Lower lobe of right lung (tissue), 2 donors: ENCODE results near the gene SNTA1. TPM values are rescaled to one million over a fixed set of nuclear protein-coding genes. Genes with fewer than 3 reads are reported as not detected.
"Not testable (repeated sequence)": the region's sequence is repeated elsewhere in the genome, so short reads cannot be mapped to it uniquely, and the experiment has no call there.

Experiments used
- ATAC-seq, 2 donors: fragments of 200-7000 bp; cut with Tn5 transposase; one replicate each; pipeline ENCODE4 v1.9.1; 2020 to 2022; ENCODE audit warnings: mild to moderate bottlenecking in 2 of 2, moderate library complexity in 2 of 2
- DNase-seq: peaks from one replicate; pipeline ENCODE4 v3.0.0-alpha.2; 2020
- H3K27ac ChIP-seq: fragments of 200-600 bp; one replicate; pipeline ENCODE4 v1.8.0; 2022
- H3K27me3 ChIP-seq: fragments of 200-600 bp; one replicate; pipeline ENCODE4 v1.8.0; 2022; ENCODE audit warnings: low read depth
- H3K36me3 ChIP-seq: fragments of 200-600 bp; one replicate; pipeline ENCODE4 v1.8.0; 2022; ENCODE audit warnings: mild to moderate bottlenecking
- H3K4me1 ChIP-seq: fragments of 200-600 bp; one replicate; pipeline ENCODE4 v1.8.0; 2022
- H3K4me3 ChIP-seq: fragments of 200-600 bp; one replicate; pipeline ENCODE4 v1.8.0; 2022; ENCODE audit warnings: mild to moderate bottlenecking
- H3K9me3 ChIP-seq: fragments of 200-600 bp; one replicate; pipeline ENCODE4 v1.8.0; 2022
- CTCF ChIP-seq: fragments of 200-600 bp; IDR thresholded peaks from one replicate; pipeline ENCODE4 v1.8.0; 2022; ENCODE audit warnings: antibody characterized with exemption, mild to moderate bottlenecking
- intact Hi-C: fragments of 100-400 bp; cut with DNase I; formaldehyde crosslinking; loops from one replicate; pipeline ENCODE4 v1.11.0; 2022
- total RNA-seq: library from RNA; stranded (reverse); fragmentation: NEBNext Ultra II Directional; extraction: Animal tissue kit (Norgen Biotek cat#: 25700); gene quantifications from one replicate; pipeline ENCODE4 v1.2.1, GENCODE V29; 2021
- donor health status: DM: no; HTN: yes; CAD: no; lungs with severe emphysema.

SNTA1 gene
- total RNA-seq, 1 donor from 2014 or later, result 6.7 TPM

GRCh38 chr20:33470457-33470856, 26.9 kb upstream of the SNTA1 start:
- Histone ChIP-seq H3K4me3 (no peak overlapping the region), H3K27ac (no peak overlapping the region), H3K9me3 (no peaks in the 10 kb centered on the region), H3K27me3 (no peaks in the 10 kb centered on the region), H3K4me1 (peaks cover under 1% of the 10 kb centered on the region), H3K36me3 (no peaks in the 10 kb centered on the region)
- TF ChIP-seq CTCF, result no peak
- DNase-seq, result no peak
- intact Hi-C loops, result no loop called here
- ATAC-seq, result no peak

DNA sequence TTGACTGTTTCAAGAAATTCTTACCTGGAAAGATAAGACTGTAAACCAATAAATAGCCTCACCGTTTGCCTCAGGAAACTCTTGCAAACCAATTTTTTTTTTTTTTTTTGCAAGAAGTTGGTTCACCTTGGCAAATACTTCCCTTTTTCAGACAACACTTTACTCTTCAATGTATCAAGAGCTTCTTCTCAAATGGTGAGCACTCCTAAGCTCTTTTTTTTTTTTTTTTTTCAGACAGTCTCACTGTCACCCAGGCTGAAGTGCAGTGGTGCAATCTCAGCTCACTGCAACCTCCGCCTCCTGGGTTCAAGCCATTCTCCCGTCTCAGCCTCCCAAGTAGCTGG, 22.7 kb upstream of the SNTA1 start:
- H3K9me3 ChIP-seq, result no peaks in the 10 kb centered on the region
- no peaks in the 10 kb centered on the region for H3K4me1 ChIP-seq
- no peak for ATAC-seq
- no peaks in the 10 kb centered on the region for H3K36me3 ChIP-seq
- no peak for DNase-seq
- H3K27ac ChIP-seq, result no peak overlapping the region
- no peak overlapping the region for H3K4me3 ChIP-seq
- no peaks in the 10 kb centered on the region for H3K27me3 ChIP-seq
- intact Hi-C loops, result loop anchor here (10.0 kb wide), 1 partner anchor 169 kb away; no protein-coding TSS in a partner anchor
- no peak for TF ChIP-seq CTCF

- TF ChIP-seq CTCF, result no peak
- Histone ChIP-seq H3K27ac (no peak overlapping the region), H3K36me3 (no peaks in the 10 kb centered on the region), H3K27me3 (no peaks in the 10 kb centered on the region), H3K4me1 (no peaks in the 10 kb centered on the region), H3K4me3 (no peak overlapping the region), H3K9me3 (no peaks in the 10 kb centered on the region)
- no peak for DNase-seq
- intact Hi-C loops, result loop anchor here (10.0 kb wide), 1 partner anchor 169 kb away; no protein-coding TSS in a partner anchor
- no peak for ATAC-seq
Measured at GRCh38 chr20:33465481-33466302, 22.1 kb upstream of the SNTA1 start.

DNA sequence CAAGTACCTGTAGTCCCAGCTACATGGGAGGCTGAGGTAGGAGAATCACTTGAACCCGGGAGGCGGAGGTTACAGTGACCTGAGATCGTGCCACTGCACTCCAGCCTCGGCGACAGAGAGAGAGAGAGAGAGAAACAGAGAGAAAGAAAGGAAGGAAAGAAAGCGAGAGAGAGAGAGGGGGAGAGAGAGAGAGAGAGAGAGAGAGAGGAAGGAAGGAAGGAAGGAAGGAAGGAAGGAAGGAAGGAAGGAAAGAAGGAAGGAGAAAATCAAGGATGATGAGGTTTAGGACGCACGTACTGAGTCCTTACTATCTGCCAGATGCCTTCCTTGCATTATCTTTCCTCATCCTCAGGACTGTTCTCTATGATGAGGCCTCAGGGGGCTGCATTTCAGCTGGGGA, 21.2 kb upstream of the SNTA1 start:
- not testable (repeated sequence) for ATAC-seq, H3K9me3 ChIP-seq, DNase-seq, H3K27me3 ChIP-seq, H3K4me1 ChIP-seq, H3K36me3 ChIP-seq, H3K27ac ChIP-seq, H3K4me3 ChIP-seq
- intact Hi-C loops, result loop anchor here (10.0 kb wide), 1 partner anchor 170 kb away; no protein-coding TSS in a partner anchor

GRCh38 chr20:33463332-33464101, 20.0 kb upstream of the SNTA1 start:
- intact Hi-C loops, result loop anchor here (10.0 kb wide), 1 partner anchor 171 kb away; no protein-coding TSS in a partner anchor
- Histone ChIP-seq H3K9me3 (no peaks in the 10 kb centered on the region), H3K27ac (no peak overlapping the region), H3K36me3 (no peaks in the 10 kb centered on the region), H3K27me3 (no peaks in the 10 kb centered on the region), H3K4me1 (no peaks in the 10 kb centered on the region), H3K4me3 (no peak overlapping the region)
- ATAC-seq (no peak), DNase-seq (no peak)
- TF ChIP-seq CTCF, result no peak

DNA sequence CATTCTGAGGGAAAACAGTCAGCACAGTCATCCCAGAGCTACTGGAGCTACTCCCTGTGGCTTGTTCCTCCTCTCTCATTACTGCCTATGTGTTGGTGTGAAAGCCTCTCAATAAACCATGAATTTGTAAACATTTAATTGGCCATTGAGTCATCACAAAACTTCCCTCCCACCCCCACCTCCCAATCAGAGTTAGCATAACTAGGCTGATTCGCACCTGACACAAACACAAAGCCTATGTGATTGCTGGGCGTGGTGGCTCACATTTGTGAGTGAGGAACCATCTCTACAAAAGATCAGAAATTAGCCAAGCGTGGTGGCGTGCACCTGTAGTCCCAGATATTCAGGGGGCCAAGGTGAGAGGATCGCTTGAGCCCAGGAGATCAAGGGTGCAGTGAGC, 17.1 kb upstream of the SNTA1 start:
- H3K27me3 ChIP-seq, result no peaks in the 10 kb centered on the region
- intact Hi-C loops, result loop anchor here (10.0 kb wide), 1 partner anchor 174 kb away; no protein-coding TSS in a partner anchor
- no peak overlapping the region for H3K4me3 ChIP-seq
- TF ChIP-seq CTCF, result no peak
- no peaks in the 10 kb centered on the region for H3K4me1 ChIP-seq
- H3K9me3 ChIP-seq, result no peaks in the 10 kb centered on the region
- H3K36me3 ChIP-seq, result no peaks in the 10 kb centered on the region
- H3K27ac ChIP-seq, result no peak overlapping the region
- DNase-seq, result no peak
- ATAC-seq, result no peak
